ENCODE data around the gene GLS.
"Not testable (repeated sequence)": the region's sequence is repeated elsewhere in the genome, so short reads cannot be mapped to it uniquely, and the experiment has no call there.

The GLS gene

DNA sequence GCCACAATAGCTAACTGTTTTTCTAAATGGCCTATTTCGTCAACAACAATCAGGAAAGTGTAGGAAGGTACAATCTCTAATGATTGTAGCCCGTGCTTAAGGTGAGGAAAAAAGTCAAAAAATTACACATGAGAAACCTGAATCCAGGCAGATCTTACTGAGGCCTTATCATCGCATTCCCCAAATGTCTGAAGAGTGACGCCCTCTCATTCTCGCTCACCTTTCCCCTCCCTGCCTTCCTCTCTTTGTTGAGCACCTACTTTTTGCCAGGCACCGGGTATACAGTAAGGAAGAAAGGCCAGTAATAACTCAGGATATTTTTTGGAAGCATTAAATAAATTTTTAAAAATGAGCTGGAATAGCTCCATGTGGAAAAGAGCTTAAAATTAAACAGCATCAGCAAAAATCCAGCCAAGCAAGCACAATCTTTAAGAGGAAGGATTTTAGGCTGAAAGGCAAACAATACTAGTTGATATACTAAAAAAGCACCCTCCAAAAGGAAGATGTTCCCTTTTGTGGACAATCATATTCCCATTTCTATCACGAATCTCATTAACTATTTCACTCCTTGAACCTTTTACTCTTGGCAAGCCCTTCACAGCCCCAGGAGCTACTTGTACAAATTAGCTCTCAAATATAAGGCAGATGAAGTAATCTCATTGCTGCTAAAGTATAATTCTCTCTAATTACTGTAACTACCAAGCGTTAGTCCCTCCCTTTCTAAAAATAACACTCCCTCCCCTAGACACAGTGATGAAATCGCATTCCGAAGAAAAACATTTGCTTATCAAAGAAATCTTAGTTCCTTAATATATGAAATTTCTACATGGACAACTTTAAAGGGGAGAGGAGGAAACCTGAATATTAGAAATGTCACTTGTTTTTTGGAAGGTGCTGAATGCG, 93.4 kb downstream of the GLS start:
- no peak for DNase-seq

DNA sequence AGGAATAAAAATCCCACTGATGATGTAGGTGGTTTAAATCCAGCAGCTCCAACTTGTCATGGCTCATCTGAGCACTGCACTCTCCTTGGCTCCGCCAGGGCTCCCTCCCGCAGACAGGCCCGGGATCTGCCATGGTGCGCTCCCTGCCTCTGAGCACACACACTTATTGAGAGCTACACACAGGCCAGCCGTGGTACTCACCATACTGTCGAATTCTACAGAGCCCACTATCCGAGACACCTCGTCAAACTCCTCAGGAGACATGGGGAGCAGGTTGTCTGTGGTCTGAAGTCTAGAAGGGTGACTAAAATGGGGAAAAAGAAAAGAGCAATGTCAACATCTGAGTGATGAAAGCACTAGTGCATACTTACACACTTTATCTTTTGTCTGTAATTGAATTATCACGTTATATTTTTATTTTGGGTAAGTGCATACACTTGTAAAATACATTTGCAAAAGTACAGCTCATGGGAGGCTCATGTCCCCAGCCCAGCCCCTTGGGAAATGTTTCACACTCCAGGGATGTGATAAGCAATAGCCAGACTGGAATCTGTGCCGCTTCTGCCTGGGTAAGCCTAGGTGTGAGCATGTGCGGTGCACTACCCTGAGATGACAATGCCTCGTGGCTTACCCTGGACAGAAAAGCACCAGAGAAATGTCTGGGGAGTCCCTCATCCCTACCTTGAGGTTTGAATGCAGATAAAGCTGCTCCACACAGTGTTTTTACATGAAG, 94.2 kb downstream of the GLS start:
- no peak for DNase-seq

DNA sequence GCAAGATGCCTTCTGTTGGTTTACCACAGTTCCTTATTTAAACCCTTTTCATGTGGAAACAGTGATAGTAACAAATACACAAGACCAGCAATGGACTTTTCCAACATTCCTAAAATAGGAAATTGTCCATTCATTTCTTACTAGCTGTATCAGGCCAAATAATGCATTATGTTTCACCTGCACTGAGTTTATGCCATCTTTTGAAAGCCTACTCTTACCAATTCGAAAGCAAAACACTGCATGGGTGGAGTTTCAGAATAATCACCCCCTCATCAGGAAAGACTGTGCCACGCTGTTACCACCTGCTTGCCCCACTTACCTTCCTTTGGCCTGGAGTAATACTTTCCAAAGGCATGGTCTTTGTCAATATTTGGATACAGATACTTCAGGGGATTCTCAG, 95.9 kb downstream of the GLS start:
- DNase-seq: no peak

DNA sequence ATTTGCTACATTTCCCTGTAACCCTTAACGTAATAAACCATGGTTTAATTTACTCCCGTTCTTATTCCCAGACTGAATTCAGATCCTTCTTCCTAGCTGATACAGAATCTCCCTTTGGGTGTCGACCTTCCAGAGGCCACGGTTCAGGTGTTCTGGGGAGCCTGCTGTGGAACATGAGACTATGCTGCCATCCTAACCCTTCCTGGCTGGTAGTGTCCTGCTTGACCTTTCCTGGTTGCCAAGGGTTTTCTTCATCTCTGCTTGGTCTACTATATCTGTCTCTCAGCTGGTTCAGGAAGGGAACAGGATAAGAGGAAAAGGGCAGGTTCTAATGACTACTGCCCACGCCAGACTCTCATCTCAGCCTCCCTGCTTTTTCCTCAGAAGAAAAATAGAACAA, 96.9 kb downstream of the GLS start:
- no peak for DNase-seq

DNA sequence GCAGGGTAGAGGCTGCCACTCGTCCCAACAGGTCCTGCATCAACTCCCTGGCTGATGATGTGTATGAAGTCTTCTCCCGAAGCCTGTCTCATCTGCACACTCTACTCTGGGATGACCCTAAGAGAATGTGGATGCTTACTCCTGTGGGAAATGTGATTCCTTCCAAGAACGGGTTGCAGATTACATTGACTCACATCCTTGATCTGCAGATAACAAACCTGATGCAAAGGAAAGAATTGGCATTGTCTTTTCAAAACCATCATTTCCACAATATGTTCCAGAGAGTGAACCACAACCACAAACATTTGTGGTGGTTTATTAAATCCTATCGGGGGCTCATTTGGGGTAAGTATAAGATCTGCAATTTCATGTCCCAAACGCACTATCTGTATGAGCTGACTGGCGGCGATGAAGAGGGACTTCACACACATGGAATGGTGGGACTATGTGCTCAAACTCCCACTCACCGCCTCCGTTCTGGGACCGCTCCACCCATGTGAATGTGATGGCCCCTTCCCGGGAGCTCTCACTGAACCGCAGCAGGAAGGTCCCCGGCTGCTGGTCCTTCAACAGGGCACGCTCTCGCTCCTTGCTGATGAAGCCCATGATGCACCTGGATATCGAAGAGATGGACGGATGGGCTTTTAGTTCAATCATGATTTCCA, 97.9 kb downstream of the GLS start:
- DNase-seq: no peak

DNA sequence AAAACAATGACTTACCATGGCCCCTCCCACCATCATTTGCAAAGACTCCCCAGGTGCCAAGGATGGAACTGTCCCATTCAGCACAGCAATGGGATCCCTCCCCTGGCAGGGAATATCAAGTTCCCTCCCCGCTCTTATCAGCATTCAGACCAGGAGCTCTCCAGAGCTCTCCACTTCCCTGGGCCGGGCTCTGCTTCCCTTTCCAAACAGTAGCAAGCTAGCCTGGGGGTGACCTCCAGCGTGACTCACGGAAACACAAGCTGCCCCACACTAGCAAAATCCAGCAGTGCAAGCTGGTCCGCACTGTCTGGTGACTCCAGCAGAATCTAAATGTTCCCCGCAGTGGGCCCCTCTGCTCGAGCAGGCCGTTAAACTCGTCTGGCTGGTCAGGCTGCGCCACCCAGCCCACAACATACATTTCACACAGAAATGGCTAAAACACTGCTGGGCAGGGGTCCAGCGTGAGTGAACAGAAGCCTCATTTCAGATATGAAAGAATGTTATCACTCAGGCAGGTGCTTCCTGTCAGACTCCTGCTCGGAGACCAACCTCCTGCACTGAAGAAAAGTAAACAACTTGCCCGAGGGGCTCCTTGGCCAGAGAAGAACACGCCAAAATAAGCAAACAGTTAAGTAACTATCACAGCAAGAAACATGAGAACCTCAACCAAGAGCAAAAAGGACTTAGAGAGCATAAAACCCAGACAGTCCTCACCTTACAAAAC, 99.4 kb downstream of the GLS start:
- DNase-seq: no peak

DNA sequence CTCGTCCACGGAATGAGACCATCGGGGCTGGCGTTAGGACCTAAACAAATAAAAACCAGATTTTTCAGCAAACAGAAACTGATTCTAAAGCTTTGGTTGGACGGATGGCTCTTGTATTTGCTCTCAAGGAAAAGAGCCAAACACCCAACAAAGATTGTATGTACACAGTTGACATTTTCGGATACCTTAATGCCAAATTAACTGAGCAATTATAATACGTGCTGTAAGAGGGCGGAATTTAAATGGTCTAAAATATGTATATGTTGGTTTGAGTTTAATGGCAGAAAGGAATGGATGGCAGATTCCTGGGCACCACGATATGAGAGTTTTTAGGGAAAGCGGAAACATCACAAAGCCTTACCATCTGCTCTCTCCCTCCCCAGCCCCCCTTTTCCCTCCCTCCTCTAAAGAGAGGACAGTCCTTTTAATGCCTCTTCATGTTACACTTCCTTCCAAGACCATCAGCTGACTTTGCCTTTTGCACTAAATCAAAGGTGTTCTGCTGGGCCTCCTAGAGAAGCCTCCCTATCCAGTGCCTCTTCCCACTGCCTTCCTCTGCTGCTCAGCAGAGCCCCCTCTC, 100.1 kb downstream of the GLS start:
- DNase-seq: no peak

DNA sequence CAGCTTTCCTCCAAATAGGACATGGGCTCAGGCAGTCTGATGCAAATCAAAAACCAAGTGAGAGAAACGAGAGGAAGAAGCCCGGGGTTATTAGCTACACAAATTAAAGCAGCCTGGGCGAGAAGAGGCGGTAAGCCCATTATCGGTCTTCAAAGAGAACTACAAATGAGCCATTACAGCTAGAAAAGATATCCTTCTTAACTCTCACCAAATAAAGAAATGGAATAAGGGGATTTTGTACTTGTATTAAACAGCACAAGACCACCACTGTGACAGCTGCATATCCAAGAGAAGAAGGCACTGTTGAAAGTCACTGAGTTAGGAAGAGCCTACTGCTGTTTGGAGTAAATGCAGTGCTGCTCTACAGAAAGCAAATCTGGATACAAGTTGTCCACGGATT, 100.7 kb downstream of the GLS start:
- DNase-seq: no peak

DNA sequence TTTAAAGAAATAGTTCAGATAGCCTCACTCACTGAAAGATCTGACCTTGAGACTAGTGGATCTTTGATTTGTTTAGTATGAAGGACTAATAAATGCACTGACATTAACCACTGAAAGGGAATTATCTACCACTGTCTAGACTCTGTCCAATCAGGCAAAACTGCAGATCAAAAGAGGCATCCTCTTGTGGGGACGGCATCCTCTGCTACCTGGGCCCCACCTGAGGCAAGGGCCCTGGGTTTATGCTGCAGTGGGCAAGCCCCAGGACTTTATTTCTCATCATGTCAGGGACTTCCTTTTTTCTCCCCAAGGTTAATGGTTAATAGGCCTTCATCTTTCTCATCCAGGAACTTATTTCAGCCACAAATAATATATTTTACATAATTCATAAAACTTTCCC, 101.1 kb downstream of the GLS start:
- no peak for DNase-seq

DNA sequence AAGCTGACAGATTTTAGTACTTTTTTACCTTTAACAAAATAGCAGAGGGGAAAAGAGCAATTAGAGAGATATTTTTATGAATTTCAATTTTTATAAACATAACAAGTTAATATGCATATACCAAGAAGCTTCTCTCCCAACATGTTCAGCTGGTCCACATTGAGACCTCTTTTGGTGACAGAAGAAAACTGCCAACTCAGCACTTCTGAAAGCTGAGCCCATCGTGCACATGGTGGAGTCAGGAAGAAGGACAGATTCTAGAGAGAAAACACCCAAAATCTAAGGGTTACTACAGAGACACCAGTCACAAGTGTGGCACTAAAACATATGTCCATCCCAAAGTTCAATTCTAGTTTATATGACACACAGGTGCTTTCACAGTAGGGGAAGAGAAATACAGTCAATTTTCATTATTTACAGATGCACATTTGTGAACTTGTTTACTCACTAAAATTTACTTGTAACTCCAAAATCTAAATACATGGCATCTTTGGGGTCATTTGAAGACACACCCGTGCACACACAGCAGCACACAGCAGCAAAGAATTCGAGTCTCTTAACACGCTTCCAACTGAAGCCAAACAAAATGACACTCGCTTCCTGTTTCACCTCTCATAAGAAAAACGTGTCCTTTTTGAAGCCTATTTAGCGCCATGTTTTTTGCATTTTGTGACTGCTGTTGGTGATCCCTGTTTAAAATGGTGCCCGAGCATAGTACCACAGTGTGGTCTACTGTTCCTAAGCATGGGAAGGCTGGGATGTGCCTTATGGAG, 101.8 kb downstream of the GLS start:
- DNase-seq: no peak

DNA sequence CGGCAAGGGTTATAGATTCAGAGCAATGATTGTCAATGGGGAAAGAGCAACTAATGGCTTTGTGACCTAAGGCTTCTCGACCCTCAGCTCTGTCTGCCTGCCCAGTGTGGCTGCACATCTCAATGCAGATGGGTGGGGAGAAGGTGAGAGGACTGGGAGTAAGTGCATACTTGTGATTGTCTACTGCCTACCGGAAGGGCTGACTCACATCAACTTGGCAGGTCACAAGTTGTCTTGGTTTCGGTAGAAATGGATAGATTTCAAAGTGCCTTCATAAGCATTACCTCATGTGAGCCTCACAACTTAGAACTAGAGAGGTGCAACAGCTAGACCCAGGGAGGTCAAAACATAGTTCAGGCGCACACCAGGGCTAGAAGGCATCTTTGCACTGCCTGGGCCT, 104.0 kb downstream of the GLS start:
- no peak for DNase-seq

DNA sequence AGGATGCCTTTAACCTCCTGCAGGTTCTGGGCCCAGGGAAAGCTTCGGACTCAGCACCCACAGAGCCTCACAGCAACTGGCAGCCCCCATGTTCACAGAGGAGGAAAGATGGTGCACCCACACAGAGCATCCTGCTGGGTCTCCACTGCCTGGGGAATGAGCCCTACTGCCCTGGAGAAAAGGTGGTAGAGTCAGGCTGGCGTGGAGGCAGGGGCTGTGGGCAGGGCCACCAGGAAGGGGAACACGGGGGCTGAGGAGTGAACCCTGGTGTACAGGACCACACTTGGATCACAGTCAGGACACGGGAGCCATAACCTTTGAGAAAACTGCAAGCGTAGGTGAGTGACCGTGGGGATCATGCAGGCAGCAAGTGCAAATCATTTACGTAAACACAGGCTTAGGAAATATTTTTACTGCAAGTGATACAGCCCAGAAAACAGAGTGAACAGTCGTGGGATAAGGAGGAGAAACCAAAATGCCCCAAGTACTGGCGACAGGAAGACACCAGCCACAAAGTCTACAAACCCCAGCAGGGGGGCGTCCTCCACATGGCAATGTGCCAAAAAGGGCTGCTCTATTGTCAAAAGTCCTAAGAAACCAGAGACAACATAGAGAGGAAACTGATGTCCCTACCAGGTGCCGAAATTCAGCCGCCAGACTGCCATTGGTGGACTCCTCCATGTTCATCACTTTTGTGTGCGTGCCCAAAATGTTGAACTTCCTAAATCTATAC, 105.8 kb downstream of the GLS start:
- DNase-seq: no peak

DNA sequence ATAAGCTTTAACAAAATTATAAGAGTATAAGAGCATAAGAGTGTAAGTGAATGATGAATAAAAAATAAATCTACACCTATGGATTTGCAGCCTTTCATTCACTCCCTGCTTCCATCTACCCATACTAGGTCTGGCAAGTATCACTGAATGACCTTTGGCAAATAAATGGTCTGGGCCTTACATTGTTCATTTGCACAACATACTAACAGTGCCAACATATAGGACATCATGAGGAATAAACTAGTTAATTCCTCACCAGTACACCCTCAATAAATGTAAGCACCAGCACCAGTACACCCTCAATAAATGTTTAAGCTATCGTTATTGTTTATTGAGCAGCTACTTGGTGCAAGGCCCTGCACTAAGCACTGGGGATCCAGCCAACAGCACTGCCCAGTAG, 106.5 kb downstream of the GLS start:
- DNase-seq: no peak

DNA sequence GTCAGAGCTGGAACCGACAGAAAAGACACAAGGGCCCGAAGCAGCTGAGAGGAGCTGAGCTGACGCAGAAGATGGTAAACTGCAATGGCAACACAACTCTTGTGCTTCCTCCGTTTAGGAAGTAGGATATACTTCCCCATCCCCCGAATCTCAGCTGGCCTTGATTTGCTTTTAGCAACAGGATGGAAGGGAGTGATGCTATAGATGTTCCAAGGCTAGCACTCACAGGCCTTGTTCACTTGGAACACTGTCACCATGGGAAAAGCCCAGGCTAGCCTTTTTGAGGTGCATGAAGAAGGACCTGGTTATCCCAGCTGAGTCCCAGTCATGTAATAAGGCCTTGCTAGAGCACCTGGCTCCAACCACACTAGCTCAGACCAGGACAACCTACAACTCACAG, 107.3 kb downstream of the GLS start:
- DNase-seq: no peak

DNA sequence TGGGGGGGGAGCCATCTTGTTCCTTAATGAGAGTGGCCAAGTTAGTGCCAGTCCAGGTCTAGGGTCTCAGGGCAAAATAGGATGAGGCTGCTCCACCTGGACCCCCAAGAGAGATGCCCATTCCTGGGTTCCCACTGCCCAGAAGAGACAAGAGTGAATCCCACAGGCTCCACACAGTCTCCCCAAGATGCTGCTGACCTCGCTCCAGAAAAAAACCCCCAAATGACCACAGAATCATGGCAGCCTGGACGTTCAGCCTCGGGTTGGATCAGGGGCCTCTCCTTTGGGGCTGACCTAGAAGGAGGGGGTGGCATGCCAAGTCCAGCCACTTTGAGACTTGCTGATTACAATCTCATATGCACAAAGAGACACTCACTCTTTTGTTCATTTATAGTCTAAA, 108.3 kb downstream of the GLS start:
- DNase-seq: no peak

DNA sequence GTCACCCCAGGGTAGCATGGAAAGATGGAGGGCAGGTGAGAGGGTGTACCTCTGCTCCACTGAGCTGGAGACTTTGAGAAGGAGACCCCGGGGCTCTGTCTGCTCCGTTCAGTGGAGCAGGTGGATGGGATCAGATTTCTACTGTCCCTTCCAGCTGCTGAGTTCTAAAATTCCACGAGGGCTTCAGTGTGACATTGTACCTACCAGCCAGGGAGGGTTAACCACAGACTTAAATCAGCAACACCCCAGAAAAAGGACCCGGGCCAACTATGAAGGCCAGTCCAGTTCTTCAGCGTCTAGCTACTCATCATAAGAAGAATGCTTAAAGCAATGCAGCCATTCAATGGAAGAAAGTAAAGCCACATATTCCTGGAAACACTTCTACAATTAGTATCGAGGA, 109.5 kb downstream of the GLS start:
- DNase-seq: no peak

DNA sequence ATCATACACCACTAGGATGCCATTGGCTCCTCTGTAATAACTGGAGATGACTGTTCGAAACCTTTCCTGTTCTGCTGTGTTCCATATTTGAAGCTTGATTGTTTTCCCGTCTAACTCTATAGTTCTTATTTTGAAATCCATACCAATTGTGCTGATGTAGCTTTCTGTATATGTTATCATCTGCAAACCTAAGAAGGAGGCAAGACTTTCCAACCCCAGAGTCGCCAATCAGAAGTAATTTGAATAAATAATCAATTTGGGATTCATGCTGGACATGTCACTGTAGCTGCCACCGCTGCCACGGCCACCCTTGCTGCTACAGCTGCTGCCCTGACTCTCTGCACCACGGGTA, 112.6 kb downstream of the GLS start:
- no peak for DNase-seq

DNA sequence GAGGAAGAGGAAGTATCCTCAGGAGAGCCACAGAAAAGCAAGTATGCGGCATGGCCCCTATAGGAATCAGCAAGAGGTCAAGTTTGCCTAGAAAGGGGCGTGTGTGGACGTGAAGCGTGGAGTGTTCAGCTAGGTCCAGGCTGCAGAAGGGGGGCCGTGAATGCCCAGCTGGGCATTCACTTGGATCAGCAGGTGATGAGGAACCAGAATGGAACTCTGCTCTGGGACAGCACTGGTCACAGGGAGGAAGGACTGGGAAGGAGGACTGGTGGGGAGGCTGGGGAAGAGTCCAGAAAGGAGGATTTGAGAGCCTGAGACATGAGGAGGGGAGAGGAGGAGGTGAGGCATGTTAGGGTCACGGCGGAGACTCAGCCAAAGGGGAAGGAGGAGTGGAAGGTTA, 113.5 kb downstream of the GLS start:
- DNase-seq: no peak

DNA sequence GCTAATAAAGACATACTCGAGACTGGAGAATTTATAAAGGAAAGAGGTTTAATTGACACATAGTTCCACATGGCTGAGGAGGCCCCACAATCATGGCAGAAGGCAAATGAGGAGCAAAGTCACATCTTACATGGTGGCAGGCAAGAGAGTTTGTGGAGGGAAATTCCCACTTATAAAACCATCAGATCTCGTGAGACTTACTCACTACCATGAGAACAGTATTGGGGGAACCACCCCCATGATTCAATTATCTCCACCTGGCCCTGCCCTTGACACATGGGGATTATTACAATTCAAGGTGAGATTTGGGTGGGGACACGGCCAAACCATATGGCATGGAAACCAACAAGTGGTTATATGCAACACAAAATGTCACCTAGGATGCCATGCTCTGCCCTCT, 114.7 kb downstream of the GLS start:
- not testable (repeated sequence) for DNase-seq

DNA sequence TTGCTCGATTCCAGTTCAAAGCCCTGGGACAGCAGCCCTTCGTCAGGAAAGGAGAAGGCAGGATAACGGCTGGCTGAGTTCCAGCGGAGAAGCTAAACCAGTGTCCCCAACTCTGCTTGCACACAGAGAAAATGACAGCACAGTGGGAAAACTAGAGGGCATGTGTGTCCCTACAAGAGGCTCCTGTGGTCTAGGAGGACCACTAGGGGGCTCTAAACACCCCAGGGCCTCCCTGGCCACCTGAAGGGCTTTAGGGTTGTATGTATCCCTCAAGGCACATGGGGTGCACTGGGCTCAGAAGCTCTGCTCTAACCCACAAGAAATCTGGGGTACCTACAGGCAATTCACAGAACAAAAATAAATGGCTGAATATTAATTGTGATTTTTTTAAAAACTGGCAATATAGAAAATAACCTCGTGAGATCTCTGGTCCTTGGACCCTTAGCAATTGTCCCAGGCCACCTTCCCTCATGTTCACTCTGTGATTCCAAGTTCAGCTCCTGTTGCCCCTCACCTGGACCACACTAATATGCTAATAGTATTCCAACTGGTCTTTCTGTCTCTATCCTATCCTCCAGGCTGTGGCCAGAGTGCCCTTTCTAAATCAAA, 115.8 kb downstream of the GLS start:
- DNase-seq: peak; percentile 41 to 57

DNA sequence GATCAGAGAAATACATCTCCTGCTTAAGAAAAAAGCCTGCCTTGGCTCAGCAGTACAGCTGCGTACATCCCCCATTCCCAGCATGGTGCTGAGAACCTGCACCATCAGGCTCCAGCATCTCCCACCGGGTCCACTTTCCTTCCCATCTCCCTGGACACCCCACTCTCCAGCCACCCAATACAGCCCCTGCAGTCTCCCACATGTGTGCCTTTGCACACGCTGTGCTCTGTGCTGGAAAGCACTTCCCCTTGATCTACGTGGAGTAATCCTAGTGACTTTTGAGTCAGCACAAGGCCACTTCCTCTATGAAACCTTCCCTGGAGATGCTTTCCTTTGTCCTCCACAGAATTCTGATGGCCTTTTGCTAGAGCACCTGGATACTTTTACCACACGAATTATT, 116.3 kb downstream of the GLS start:
- DNase-seq: no peak

Data from CD4-positive, alpha-beta T cell treated with Interleukin-1 beta for 1 hour (primary cell).